ENCODE data around the gene KLHL25. TPM values are rescaled to one million over a fixed set of nuclear protein-coding genes. Genes with fewer than 3 reads are reported as not detected.
"Not testable (repeated sequence)": the region's sequence is repeated elsewhere in the genome, so short reads cannot be mapped to it uniquely, and the experiment has no call there.

Gene KLHL25
- total RNA-seq, 2 experiments from 2014 or later = 7.4 to 8.0 TPM

DNA sequence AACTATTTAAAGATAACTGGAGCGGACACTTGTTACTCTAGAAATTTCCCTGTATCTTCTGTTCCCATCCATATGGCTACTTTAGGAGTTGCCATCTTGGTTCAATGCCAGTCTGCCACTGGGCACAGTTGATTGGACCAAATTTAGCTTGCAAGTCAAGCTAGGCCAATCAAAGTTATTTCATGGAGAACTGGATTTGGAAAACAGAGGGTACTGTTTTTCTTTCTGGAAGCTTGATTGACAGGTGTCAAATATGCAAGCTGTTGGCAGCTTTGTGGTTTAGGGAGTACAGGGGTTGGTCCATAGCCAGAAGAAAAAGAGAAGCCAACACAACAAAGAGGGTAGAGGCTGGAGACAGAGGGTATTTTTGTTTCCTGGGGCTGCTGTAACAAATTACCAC, 33.4 kb upstream of the KLHL25 start:
- CTCF ChIA-PET = no interaction called here
- Mint-ChIP-seq H3K36me3 (ENCODE audit: low read depth) (no peaks in the 10 kb centered on the region), H3K4me3 (no peak overlapping the region), H3K9me3 (no peaks in the 10 kb centered on the region), H3K27me3 (no peaks in the 10 kb centered on the region), H3K4me1 (peaks cover 5% of the 10 kb centered on the region), H3K27ac (no peak overlapping the region)
- POLR2A ChIA-PET = no interaction called here
- DNase-seq = no peak

DNA sequence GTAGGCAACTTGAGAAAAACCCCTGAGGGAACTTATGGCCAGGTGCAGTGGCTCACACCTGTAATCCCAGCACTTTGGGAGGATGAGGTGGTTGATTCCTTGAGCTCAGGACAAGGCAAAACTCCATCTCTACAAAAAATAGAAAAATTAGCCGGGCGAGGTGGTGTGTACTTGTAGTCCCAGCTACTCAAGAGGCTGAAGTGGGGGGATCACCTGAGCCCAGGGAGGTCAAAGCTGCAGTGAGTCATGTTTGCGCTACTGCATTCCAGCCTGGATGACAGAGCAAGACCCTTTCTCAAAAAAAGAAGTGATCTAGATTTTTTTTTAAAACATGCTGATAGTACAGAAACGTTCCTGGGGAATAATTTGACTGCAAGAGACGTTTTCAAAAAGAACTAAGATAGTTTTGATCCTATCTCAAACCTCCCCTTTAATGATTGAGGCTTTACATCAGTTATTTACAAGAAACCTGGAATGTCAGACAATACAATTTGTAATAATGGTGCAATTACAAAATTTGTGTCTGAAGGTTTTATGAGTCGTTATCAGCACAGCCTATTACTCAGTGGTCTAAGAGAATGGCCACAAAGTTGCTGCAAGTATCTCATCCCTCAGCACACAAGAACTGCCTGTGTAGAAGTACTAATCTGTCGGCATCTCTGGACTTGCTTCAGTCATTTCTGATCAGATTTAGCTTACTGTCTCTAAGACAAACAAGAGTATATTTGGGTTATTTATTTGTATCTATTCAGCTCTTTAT, 32.2 kb upstream of the KLHL25 start:
- Mint-ChIP-seq H3K9me3 (no peaks in the 10 kb centered on the region), H3K4me1 (peaks cover under 1% of the 10 kb centered on the region), H3K27ac (no peak overlapping the region), H3K36me3 (ENCODE audit: low read depth) (no peaks in the 10 kb centered on the region), H3K27me3 (no peaks in the 10 kb centered on the region), H3K4me3 (no peak overlapping the region)
- no peak for DNase-seq
- CTCF ChIA-PET = interaction anchor here (1.2 kb wide), 1 partner anchor 97 kb away, joined by 3 read pairs; no protein-coding TSS in a partner anchor
- POLR2A ChIA-PET = no interaction called here

DNA sequence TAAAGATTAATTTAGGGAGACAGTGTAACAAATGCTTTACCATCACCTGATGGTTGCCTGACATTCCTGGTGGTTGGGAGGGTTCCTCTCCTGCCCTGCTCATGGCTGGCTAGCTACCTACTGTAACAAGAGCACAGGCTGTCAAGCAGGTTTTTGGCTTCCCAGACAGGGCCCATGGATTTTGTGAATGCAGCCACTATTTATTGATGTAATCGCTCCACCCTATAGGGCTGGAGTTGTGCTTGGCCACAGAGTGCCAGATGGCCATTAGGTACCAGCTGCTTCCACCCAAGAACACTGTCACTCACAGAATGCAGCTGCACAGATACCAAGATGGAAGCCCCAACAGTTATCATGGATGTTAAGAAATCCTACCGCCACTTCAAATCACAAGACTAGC, 31.0 kb upstream of the KLHL25 start:
- H3K27me3 Mint-ChIP-seq = peaks cover 4% of the 10 kb centered on the region

DNA sequence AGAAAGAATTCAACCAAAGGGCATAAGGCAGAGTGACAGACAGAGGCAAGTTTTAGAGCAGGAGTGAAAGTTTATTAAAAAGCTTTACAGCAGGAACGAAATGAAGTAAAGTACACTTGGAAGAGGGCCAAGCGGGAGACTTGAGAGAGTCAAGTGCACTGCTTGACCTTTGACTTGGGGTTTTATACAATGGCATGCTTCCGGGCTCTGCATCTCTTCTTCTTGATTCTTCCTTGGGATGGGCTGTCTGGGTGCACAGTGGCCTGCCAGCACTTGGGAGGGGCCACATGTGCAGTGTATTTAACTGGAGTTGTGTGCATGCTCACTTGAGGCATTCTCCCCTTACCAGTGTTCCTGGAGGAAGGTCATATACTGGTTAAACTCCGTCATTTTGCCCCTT, 30.4 kb upstream of the KLHL25 start:
- H3K9me3 Mint-ChIP-seq = no peaks in the 10 kb centered on the region
- no peak overlapping the region for H3K4me3 Mint-ChIP-seq
- no peak overlapping the region for H3K27ac Mint-ChIP-seq
- ChIA-PET CTCF (interaction anchor here (1.2 to 1.5 kb wide), 2 partner anchors 13 to 244 kb away, joined by 3 to 4 read pairs; no protein-coding TSS in a partner anchor), POLR2A (no interaction called here)
- H3K27me3 Mint-ChIP-seq = peaks cover 4% of the 10 kb centered on the region
- H3K36me3 Mint-ChIP-seq (ENCODE audit: low read depth) = no peaks in the 10 kb centered on the region
- no peaks in the 10 kb centered on the region for H3K4me1 Mint-ChIP-seq
- DNase-seq = no peak

More for the DNA sequence above, 31.0 kb upstream of the KLHL25 start:
- CTCF ChIA-PET = interaction anchor here (1.2 kb wide), 2 partner anchors 96 to 244 kb away, joined by 3 read pairs; no protein-coding TSS in a partner anchor
- H3K4me3 Mint-ChIP-seq = no peak overlapping the region
- DNase-seq = no peak
- POLR2A ChIA-PET = no interaction called here
- no peaks in the 10 kb centered on the region for H3K4me1 Mint-ChIP-seq
- H3K36me3 Mint-ChIP-seq (ENCODE audit: low read depth) = no peaks in the 10 kb centered on the region
- H3K9me3 Mint-ChIP-seq = no peaks in the 10 kb centered on the region
- no peak overlapping the region for H3K27ac Mint-ChIP-seq

DNA sequence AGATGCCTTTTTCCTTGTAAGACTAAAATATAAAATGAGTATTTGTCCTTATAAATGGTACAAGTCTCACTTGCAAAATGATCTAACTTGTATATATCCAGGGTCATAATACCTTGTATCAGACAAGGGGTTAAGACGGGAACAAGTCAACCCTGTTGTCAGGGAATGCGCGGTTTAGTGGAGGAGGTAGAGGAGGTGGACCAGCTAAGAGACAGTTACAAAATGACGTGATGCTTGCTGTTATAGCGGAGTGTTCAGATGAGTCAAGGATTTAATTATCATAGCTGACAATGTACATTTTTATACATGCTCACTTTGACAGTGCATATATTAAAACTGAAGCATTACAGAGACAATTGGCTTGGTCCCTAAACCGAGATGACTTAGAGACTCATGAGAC, 26.8 kb upstream of the KLHL25 start:
- H3K4me1 Mint-ChIP-seq = no peaks in the 10 kb centered on the region
- no peak overlapping the region for H3K4me3 Mint-ChIP-seq
- H3K36me3 Mint-ChIP-seq (ENCODE audit: low read depth) = no peaks in the 10 kb centered on the region
- POLR2A ChIA-PET = no interaction called here
- no peaks in the 10 kb centered on the region for H3K9me3 Mint-ChIP-seq
- peaks cover 7% of the 10 kb centered on the region for H3K27me3 Mint-ChIP-seq
- CTCF ChIA-PET = no interaction called here
- DNase-seq = no peak
- no peak overlapping the region for H3K27ac Mint-ChIP-seq

DNA sequence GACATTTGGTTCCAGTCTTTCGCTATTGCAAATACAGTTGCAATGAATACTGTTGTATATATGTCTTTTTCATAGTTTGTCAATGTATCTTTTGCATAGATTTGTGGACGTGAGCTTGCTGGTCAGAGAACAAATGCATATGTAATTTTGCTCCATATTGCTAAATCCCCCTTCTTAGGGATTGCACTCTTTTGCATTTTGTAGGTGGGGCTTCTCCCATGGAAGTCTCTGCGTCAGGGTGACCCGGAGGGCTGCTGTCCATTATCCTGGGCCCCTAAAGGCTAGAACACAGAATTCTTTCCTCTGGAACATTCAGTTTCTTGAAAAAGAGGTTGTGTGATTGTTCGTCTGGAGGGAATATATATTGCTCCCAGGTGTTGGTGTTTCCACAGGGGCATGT, 25.2 kb upstream of the KLHL25 start:
- no peaks in the 10 kb centered on the region for H3K4me1 Mint-ChIP-seq
- CTCF ChIA-PET = no interaction called here
- no peaks in the 10 kb centered on the region for H3K9me3 Mint-ChIP-seq
- no peak for DNase-seq
- peaks cover 7% of the 10 kb centered on the region for H3K27me3 Mint-ChIP-seq
- no peak overlapping the region for H3K27ac Mint-ChIP-seq
- H3K36me3 Mint-ChIP-seq (ENCODE audit: low read depth) = no peaks in the 10 kb centered on the region
- POLR2A ChIA-PET = no interaction called here
- H3K4me3 Mint-ChIP-seq = no peak overlapping the region

DNA sequence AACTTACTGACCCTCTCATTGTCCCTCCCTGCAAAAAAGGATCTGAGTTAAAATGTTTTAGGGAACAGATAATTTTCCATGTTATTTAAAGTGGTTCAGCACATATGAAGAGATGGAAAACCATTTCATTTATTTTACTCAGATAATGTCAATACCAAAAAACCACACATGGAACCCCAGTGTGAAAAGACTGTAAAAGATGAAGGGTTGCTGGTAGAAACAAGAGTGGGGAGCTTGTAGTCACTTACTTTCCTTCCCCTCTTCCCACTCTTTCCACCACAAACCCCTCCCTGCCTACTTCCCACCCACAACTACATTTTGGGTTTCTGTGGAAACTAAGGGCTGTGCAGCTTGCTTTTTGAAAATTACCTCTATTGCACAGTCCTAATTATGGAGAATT, 18.5 kb upstream of the KLHL25 start:
- Mint-ChIP-seq H3K4me1 (no peaks in the 10 kb centered on the region), H3K27me3 (no peaks in the 10 kb centered on the region), H3K36me3 (ENCODE audit: low read depth) (no peaks in the 10 kb centered on the region), H3K4me3 (no peak overlapping the region), H3K9me3 (peaks cover 2% of the 10 kb centered on the region), H3K27ac (no peak overlapping the region)
- ChIA-PET POLR2A (no interaction called here), CTCF (interaction anchor here (1.1 kb wide), 1 partner anchor 23 kb away, joined by 3 read pairs; no protein-coding TSS in a partner anchor)
- DNase-seq = no peak

DNA sequence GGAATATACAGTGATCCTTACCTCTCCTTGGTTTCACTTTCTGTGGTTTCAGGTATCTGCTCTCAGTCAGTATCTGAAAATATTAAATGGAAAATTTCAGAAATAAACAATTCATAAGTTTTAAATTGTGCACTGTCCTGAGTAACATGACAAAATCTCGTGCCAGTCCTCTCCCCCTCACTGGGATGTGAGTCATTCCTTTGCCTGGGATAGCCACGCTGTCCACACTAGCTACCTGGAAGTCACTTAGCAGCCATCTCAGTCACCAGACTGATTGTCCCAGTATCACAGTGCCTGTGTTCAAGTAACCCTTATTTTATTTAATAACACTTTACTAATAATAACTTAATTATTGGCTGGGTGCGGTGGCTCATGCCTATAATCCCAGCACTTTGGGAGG, 15.3 kb upstream of the KLHL25 start:
- Mint-ChIP-seq H3K4me1 (no peaks in the 10 kb centered on the region), H3K27ac (no peak overlapping the region), H3K4me3 (no peak overlapping the region), H3K36me3 (ENCODE audit: low read depth) (no peaks in the 10 kb centered on the region), H3K27me3 (peaks cover 1% of the 10 kb centered on the region), H3K9me3 (peaks cover 2% of the 10 kb centered on the region)
- CTCF ChIA-PET = no interaction called here
- POLR2A ChIA-PET = no interaction called here
- no peak for DNase-seq

DNA sequence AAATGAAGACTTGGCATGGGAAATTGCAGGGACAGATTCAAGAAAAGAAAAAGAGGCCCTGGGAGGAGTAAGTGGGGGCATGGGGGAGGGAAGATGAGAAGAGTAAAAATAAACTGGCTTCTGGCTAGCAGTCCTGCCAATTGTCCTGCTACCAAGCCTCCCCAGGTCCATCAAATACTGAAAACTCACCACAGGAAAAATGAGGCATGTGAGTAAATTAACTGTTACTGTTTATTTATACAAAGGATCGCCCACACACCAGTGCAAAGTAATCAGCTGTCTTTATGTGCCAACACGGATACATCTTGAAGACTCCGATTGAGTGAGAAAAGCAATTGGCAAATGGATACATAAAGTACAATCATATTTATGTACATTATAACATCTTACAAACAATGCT, 10.7 kb upstream of the KLHL25 start:
- H3K27ac Mint-ChIP-seq = no peak overlapping the region
- H3K9me3 Mint-ChIP-seq = no peaks in the 10 kb centered on the region
- ChIA-PET POLR2A (no interaction called here), CTCF (interaction anchor here (1.2 kb wide), 1 partner anchor 74 kb away, joined by 3 read pairs; no protein-coding TSS in a partner anchor)
- peaks cover 2% of the 10 kb centered on the region for H3K27me3 Mint-ChIP-seq
- H3K4me1 Mint-ChIP-seq = peaks cover 10% of the 10 kb centered on the region
- H3K36me3 Mint-ChIP-seq (ENCODE audit: low read depth) = no peaks in the 10 kb centered on the region
- no peak for DNase-seq
- H3K4me3 Mint-ChIP-seq = no peak overlapping the region

DNA sequence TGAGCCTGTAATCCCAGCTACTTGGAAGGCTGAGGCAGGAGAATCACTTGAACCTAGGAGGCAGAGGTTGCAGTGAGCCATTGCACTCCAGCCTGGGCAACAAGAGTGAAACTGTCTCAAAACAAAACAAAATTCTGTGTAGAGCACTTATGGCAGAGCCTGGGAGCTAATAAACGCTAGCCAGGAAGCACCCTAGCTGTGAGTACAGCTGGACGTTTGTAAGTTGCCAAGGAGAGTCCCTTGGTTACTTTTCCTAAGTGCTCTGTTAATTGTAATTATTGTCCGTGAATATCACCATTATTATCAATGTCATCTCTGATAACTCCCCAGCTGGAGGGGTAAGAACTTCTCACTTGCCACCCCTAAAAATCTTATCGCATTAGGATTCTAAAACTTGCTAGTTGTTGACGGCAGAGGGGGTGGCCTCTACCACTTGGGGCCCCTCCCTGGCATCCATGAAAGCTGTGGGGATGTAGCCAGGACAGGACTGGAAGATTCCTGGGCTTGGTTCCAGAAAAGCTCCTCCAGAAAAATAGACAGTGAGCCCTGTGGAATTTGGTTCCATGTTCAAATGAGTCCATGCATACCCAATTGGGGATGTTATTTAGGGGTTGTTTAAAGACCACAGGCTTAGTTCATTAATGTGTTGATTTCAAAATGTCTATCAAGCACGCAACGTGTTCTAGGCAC, 9.9 kb upstream of the KLHL25 start:
- ChIA-PET POLR2A (no interaction called here), CTCF (interaction anchor here (1.2 kb wide), 1 partner anchor 73 kb away, joined by 3 read pairs; no protein-coding TSS in a partner anchor)
- Mint-ChIP-seq H3K36me3 (ENCODE audit: low read depth) (no peaks in the 10 kb centered on the region), H3K27ac (peak overlapping the region; percentile 32), H3K4me1 (peaks cover 10% of the 10 kb centered on the region), H3K27me3 (peaks cover 2% of the 10 kb centered on the region), H3K4me3 (no peak overlapping the region), H3K9me3 (no peaks in the 10 kb centered on the region)
- DNase-seq = no peak

DNA sequence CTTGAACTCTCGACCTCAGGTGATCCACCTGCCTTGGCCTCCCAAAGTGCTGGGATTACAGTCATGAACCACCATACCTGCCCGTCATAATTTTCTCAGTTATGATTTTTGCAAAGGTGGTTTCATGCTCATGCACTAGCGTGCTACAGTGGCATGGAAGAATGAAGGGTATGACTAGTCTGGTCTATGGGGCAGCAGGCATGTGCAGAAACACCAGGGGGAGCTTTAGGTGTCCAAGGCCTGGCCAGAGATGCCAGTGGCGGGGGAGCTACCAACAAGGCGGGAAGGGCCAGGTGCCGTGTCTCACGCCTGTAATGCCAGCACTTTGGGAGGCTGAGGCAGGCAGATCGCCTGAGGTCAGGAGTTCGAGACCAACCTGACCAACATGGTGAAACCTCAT, 7.9 kb upstream of the KLHL25 start:
- POLR2A ChIA-PET; H3K4me3 Mint-ChIP-seq; H3K27me3 Mint-ChIP-seq; CTCF ChIA-PET; H3K4me1 Mint-ChIP-seq; DNase-seq; H3K36me3 Mint-ChIP-seq (ENCODE audit: low read depth); H3K9me3 Mint-ChIP-seq; H3K27ac Mint-ChIP-seq: not testable (repeated sequence)

DNA sequence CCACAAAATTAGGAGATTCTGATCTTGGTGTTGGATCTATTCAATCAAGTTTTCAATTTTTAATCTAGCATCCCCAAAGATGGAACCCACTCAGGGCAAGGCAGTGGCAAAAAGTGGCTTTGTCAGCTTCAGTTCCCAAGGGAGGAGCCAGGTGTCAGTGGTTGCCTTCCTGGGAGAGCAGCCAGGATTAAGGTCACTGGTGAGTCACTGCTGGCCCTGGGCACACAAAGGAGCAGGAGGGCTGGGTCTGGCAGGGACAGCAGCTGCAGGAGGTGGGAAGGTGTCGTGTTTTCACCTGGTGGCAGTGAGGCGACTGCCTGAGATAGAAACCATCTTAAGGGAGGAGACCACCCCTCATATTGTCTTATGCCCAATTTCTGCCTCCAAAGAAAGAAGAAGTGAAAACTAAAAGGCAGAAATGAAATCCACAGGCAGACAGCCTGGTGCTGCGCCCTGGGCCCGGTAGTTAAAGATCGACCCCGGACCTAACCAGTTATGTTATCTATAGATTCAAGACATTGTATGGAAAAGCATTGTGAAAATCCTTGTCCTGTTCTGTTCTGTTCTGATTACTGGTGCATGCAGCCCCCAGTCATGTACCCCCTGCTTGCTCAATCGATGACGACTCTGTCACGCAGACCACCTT, 5.9 kb upstream of the KLHL25 start:
- H3K4me1 Mint-ChIP-seq = peaks cover 15% of the 10 kb centered on the region
- no peak for DNase-seq
- no peak overlapping the region for H3K4me3 Mint-ChIP-seq
- H3K27ac Mint-ChIP-seq = no peak overlapping the region
- no peaks in the 10 kb centered on the region for H3K36me3 Mint-ChIP-seq (ENCODE audit: low read depth)
- ChIA-PET CTCF (interaction anchor here (0.6 to 1.2 kb wide), 2 partner anchors 10 to 1026 kb away, joined by 4 to 6 read pairs; no protein-coding TSS in a partner anchor), POLR2A (no interaction called here)
- peaks cover 4% of the 10 kb centered on the region for H3K27me3 Mint-ChIP-seq
- H3K9me3 Mint-ChIP-seq = no peaks in the 10 kb centered on the region

DNA sequence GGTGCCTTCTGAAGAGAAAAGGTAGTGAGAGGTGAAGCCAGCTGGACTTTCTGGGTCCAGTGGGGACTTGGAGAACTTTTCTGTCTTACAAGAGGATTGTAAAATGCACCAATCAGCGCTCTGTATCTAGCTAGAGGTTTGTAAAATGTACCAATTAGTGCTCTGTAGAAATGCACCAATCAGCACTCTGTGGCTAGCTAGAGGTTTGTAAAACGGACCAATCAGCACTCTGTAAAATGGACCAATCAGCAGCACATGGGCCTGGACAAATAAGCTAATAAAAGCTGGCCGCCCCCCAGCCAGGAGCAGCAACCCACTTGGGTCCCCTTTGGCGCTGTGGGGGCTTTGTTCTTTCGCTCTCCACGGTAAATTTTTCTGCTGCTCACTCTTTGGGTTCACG, 1.6 kb upstream of the KLHL25 start:
- H3K4me1 Mint-ChIP-seq = peaks cover 31% of the 10 kb centered on the region
- H3K36me3 Mint-ChIP-seq (ENCODE audit: low read depth); H3K27me3 Mint-ChIP-seq; H3K4me3 Mint-ChIP-seq; H3K27ac Mint-ChIP-seq; H3K9me3 Mint-ChIP-seq; DNase-seq: not testable (repeated sequence)
- ChIA-PET CTCF (interaction anchor here (0.6 kb wide), 1 partner anchor 479 kb away, joined by 3 read pairs; no protein-coding TSS in a partner anchor), POLR2A (interaction anchor here (0.7 kb wide), 1 partner anchor 1154 kb away, joined by 3 read pairs; no protein-coding TSS in a partner anchor)
